ENCODE results near the gene CNTF. TPM values are rescaled to one million over a fixed set of nuclear protein-coding genes. Genes with fewer than 3 reads are reported as not detected.

The CNTF gene
- total RNA-seq, 2 experiments from 2014 or later = 2.3 to 2.4 TPM

DNA sequence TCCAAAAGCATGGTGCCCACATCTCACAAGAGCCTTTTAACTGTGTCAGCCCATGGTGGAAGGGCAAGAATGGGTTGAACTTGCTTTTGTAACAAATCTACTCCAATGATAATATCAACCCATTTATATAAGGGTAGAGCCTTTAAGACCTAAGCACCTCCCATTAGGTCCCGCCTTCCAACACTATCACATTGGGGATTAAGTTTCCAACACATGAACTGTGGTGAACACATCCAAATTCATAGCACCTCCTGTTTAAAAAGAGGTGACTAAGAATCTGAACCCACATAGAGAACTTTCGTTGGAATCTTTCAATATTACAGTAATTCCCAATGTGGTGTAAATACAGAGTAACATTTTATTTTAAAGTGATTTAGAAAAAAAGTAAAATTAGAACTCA, 9.2 kb upstream of the CNTF start:
- H3K36me3 Mint-ChIP-seq (ENCODE audit: low read depth) = peaks cover 80% of the 10 kb centered on the region
- no peak for DNase-seq
- H3K27me3 Mint-ChIP-seq = no peaks in the 10 kb centered on the region
- POLR2A ChIA-PET = no interaction called here
- H3K27ac Mint-ChIP-seq = no peak overlapping the region
- no peaks in the 10 kb centered on the region for H3K9me3 Mint-ChIP-seq
- CTCF ChIA-PET = no interaction called here
- H3K4me1 Mint-ChIP-seq = peaks cover 20% of the 10 kb centered on the region
- no peak overlapping the region for H3K4me3 Mint-ChIP-seq

DNA sequence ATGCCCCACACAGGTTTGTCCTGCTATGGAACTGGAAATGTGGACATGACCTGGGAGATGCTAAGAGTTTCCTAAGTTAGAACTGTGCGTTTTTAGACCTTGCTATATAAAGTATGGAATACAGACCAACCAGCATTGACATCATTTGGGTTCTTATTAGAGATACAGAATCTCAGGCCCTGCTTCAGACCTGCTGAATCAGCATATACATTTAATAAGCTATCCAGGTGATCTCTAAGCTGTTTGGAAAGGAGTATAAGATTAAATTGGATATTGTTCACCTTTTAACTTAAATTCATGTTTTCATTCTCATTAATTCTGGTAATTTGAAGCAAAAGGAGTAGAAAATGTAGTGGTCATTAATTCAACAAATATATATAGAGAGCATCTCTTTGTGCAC, 6.9 kb upstream of the CNTF start:
- DNase-seq = no peak
- Mint-ChIP-seq H3K27me3 (no peaks in the 10 kb centered on the region), H3K36me3 (ENCODE audit: low read depth) (peaks cover 85% of the 10 kb centered on the region), H3K4me3 (no peak overlapping the region), H3K4me1 (peaks cover 18% of the 10 kb centered on the region), H3K9me3 (no peaks in the 10 kb centered on the region), H3K27ac (no peak overlapping the region)
- ChIA-PET POLR2A (no interaction called here), CTCF (no interaction called here)

DNA sequence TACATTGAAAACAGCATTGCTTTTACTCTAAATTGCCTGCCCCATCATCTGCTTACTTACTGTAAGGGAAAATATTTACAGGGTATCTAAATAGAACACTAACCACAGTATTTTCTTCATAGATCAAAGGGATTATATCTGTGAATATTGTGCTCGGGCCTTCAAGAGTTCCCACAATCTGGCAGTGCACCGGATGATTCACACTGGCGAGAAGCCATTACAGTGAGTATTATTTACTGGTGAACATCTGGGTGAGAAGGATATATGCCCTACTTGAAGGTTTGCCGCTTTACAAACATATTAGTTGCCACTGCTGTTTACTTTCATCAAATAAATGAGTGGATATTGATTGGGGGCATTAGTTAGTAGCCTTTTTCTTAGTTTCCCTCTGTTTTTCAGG, 5.9 kb upstream of the CNTF start:
- Mint-ChIP-seq H3K4me3 (no peak overlapping the region), H3K27ac (no peak overlapping the region), H3K27me3 (no peaks in the 10 kb centered on the region), H3K9me3 (no peaks in the 10 kb centered on the region), H3K36me3 (ENCODE audit: low read depth) (peaks cover 78% of the 10 kb centered on the region), H3K4me1 (peaks cover 16% of the 10 kb centered on the region)
- ChIA-PET POLR2A (no interaction called here), CTCF (no interaction called here)
- DNase-seq = no peak

DNA sequence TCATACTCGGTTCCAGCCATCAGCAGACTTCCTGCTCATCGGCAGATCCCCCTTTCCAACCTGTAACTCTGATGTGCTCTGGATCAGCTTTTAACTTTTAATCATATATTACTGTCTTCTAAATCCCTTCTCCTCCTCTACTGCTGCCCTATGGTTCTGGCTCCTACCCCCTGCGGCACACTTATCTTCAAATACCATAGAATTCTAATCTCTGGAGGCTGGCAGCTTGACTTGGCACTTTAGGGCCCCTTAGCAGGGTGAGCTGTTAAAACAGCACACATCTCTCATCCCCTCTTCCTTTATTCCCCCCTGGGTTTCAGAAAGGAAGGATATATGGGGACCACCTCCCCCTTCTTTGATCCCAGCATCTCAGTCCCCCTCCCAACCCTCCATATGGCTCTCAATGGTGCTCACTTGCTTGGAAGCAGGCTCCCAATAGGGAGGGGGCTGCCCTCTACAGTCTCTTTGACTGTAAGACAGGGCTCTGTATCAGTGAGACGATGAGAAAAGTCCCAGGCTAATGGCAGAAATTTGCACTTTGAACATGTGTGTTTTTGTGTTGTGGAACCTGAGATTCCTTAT, 4.4 kb upstream of the CNTF start:
- POLR2A ChIA-PET = interaction anchor here (1.0 kb wide), 1 partner anchor 41 kb away, joined by 3 read pairs; no protein-coding TSS in a partner anchor
- Mint-ChIP-seq H3K9me3 (no peaks in the 10 kb centered on the region), H3K36me3 (ENCODE audit: low read depth) (peaks cover 80% of the 10 kb centered on the region), H3K27ac (no peak overlapping the region), H3K4me1 (peaks cover 9% of the 10 kb centered on the region), H3K27me3 (no peaks in the 10 kb centered on the region), H3K4me3 (no peak overlapping the region)
- CTCF ChIA-PET = interaction anchor here (1.1 to 1.5 kb wide), 3 partner anchors 8 to 50 kb away, joined by 3 to 6 read pairs (median 5); no protein-coding TSS in a partner anchor
- no peak for DNase-seq

DNA sequence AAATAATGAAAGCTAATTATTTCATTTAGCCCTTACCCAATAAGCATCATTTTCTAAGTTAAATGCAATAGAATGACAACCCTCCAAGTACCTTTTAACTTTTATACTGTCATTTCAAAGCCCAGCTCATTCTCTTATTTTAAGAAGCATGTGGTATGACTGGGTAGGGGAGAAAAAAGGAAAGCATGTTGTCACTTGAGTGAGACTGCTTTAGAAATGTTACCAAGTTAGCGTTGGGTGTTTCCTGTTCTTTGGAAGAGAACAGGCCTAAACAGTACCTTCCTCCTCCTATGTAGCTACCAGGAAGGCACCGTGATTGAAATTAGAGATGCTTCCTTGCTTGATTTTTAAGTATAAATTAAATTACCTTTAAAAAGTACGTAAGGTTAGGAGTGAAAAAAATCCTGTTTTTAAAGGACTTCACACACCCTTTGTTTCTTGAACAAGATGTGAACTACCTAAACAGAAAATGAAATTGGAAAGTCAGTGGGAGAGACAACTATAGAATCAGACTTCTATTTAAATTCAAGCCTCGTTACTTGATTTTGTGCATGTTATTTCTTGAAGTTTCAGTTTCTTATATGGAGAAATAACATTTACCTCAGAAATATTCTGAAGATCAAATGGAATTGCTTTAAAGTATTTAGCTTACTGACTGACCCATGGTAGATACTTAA, 741 bp upstream of the CNTF start:
- peaks cover 72% of the 10 kb centered on the region for H3K36me3 Mint-ChIP-seq (ENCODE audit: low read depth)
- ChIA-PET POLR2A (interaction anchor here (0.6 to 1.3 kb wide), 2 partner anchors 11 to 44 kb away, joined by 3 read pairs; no protein-coding TSS in a partner anchor), CTCF (interaction anchor here (1.2 kb wide), 1 partner anchor 8 kb away, joined by 7 read pairs; no protein-coding TSS in a partner anchor)
- H3K27ac Mint-ChIP-seq = no peak overlapping the region
- H3K4me1 Mint-ChIP-seq = peaks cover 8% of the 10 kb centered on the region
- H3K4me3 Mint-ChIP-seq = no peak overlapping the region
- no peak for DNase-seq
- no peaks in the 10 kb centered on the region for H3K9me3 Mint-ChIP-seq
- H3K27me3 Mint-ChIP-seq = no peaks in the 10 kb centered on the region

DNA sequence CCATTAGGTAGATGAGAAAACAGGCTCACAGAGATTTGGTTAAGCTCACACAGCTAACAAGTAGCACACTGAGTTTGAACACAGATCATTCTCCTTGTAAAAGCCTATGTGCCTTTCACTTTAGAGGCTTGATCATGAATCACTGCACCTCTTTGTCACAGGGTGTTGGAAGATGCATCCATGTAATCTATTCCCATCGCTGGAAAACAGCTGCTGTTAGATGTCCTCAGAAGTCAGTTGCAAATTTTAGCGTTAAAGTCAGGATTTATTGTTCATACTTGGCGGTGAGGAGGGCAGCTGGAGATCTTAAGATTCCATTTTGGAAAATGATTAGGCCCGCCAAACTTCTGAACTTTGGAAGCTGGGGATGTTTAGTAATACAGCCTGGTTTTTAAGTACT, 2.6 kb downstream of the CNTF start:
- DNase-seq = no peak
- CTCF ChIA-PET = no interaction called here
- POLR2A ChIA-PET = no interaction called here
- no peak overlapping the region for H3K4me3 Mint-ChIP-seq
- H3K4me1 Mint-ChIP-seq = peaks cover 10% of the 10 kb centered on the region
- H3K27me3 Mint-ChIP-seq = no peaks in the 10 kb centered on the region
- H3K36me3 Mint-ChIP-seq (ENCODE audit: low read depth) = peaks cover 48% of the 10 kb centered on the region
- no peaks in the 10 kb centered on the region for H3K9me3 Mint-ChIP-seq
- H3K27ac Mint-ChIP-seq = no peak overlapping the region

DNA sequence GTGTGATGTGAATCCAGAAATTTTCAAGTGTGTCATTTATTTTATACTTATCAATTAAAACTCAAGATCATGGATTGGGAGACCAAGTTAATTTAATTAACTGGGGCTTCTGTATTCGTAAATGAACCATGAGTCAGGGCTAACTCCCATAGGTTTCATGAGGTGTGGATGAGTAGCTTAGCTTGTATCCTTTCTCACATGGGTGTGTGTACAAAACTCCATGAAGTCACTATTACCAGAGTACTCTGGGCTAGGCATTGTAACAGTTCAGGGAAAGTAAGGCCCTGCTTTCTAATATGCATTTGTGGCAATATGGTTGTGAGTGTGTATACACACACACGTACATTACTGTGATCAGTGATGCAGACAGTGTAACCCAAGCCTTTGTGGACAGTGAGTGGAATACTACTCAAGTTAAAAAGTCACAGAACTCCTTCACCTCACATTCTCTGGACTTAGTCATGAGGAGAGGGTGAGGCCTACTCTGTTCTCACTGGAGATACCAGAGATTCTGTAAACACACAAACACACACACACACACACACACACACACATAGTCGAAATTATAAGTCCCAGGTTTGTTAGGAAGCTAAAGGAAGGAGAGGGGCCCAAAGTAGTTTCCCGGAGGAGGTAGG, 3.5 kb downstream of the CNTF start:
- H3K36me3 Mint-ChIP-seq (ENCODE audit: low read depth) = peaks cover 44% of the 10 kb centered on the region
- ChIA-PET CTCF (interaction anchor here (1.0 to 1.1 kb wide), 2 partner anchors 8 to 49 kb away, joined by 3 read pairs; no protein-coding TSS in a partner anchor), POLR2A (no interaction called here)
- no peak overlapping the region for H3K27ac Mint-ChIP-seq
- H3K4me1 Mint-ChIP-seq = peaks cover 9% of the 10 kb centered on the region
- no peaks in the 10 kb centered on the region for H3K9me3 Mint-ChIP-seq
- DNase-seq = no peak
- H3K4me3 Mint-ChIP-seq = no peak overlapping the region
- no peaks in the 10 kb centered on the region for H3K27me3 Mint-ChIP-seq

DNA sequence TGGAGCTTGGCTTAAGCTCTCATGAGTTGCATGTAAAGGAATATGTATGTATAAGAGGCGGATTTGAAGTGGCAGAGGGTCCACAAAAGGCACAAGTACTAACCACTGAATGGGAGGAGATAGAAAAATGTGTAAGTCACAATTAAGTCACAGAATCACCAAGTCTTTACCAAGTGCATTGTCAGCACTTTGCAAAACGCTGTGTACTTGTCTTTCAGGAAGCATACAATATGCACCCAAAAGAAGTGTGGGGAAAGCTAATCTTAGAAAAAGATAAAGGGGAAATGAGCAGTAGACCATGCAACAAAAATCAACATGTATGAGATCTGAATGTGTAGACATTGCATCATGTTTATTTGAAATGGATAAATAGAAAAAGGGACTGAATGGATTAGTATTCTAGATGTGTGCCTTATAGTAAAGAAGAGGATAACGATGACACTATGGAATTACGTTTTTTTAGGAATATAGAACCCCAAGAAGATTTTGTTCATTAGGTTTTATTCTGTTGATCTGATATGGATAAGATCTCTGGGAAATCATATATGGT, 4.5 kb downstream of the CNTF start:
- Mint-ChIP-seq H3K27me3 (no peaks in the 10 kb centered on the region), H3K4me1 (peaks cover 5% of the 10 kb centered on the region), H3K4me3 (no peak overlapping the region), H3K36me3 (ENCODE audit: low read depth) (peaks cover 38% of the 10 kb centered on the region), H3K9me3 (no peaks in the 10 kb centered on the region), H3K27ac (no peak overlapping the region)
- POLR2A ChIA-PET = interaction anchor here (1.2 kb wide), 1 partner anchor 50 kb away, joined by 4 read pairs; no protein-coding TSS in a partner anchor
- CTCF ChIA-PET = interaction anchor here (1.1 to 3.5 kb wide), 2 partner anchors 9 to 59 kb away, joined by 3 to 39 read pairs; no protein-coding TSS in a partner anchor
- DNase-seq = no peak

DNA sequence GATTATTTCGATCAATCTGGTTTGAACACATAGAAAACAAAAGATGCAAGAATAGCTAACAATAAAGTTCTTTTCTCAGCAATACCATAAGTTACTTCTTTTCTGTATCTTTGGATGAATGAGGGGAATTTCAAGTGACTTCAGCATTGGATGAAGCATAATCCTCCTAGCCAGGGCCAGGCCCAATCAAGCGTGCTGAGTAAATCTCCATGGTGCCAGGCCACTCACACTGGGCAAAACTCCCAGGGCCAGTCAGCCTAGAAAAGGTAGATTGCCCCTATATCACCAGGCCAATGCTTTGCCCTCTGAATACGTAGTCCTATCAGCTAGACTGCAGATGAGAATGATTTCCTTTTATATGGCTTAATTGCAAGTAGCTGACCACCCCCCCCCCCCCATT, 6.0 kb downstream of the CNTF start:
- Mint-ChIP-seq H3K36me3 (ENCODE audit: low read depth) (peaks cover 24% of the 10 kb centered on the region), H3K9me3 (no peaks in the 10 kb centered on the region), H3K27me3 (no peaks in the 10 kb centered on the region), H3K4me3 (no peak overlapping the region), H3K4me1 (peaks cover 5% of the 10 kb centered on the region), H3K27ac (no peak overlapping the region)
- ChIA-PET CTCF (interaction anchor here (0.7 to 3.5 kb wide), 9 partner anchors 8 to 919 kb away, joined by 3 to 39 read pairs (median 6); partner anchors contain the start of gene LPXN), POLR2A (interaction anchor here (0.6 to 1.8 kb wide), 3 partner anchors 52 to 54 kb away, joined by 3 to 4 read pairs (median 3); partner anchors contain the start of gene LPXN)
- DNase-seq = no peak

DNA sequence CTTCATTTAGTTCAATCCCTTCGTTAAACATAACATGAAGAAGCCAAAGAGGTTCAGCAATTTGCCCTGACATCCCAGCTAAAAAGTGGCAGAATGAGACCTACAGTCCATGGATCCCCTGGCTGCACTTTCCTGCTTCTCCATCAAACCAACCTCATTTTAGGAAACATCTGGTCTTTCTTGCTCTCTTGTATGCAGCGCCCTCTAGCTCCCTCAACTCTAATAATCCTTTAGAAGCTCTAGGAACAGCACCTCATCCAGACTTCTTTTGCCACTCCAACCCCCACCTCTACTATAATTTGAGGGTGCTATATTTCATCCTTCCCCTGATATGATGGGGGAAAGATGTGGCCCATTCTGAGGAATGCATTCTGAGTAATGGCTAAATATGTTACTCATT, 7.4 kb downstream of the CNTF start:
- no peak for DNase-seq

DNA sequence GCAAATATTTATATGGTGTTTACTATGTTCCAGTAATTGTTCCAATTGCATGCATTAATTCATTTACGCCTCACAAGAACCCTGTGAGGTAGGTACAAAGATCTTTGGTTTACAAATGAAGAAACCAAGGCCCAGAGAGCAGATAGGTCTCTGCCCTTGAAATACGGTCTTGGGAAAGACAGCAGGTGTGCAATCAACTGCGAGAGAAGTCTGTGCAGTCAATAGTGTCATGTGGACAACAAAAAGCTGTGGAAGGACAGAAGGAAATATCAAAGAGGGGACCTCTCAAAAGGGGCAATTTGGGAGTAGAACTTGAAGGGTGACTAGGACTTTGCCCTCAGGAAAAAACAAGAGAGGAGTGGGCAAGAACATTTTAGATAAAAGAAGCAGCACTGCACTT, 8.9 kb downstream of the CNTF start:
- H3K4me1 Mint-ChIP-seq = peaks cover 5% of the 10 kb centered on the region
- CTCF ChIA-PET = no interaction called here
- POLR2A ChIA-PET = interaction anchor here (1.6 kb wide), 1 partner anchor 19 kb away, joined by 3 read pairs; no protein-coding TSS in a partner anchor
- no peaks in the 10 kb centered on the region for H3K27me3 Mint-ChIP-seq
- no peak for DNase-seq
- no peaks in the 10 kb centered on the region for H3K9me3 Mint-ChIP-seq
- no peak overlapping the region for H3K4me3 Mint-ChIP-seq
- H3K27ac Mint-ChIP-seq = no peak overlapping the region
- H3K36me3 Mint-ChIP-seq (ENCODE audit: low read depth) = peaks cover 8% of the 10 kb centered on the region

More for the DNA sequence above, 7.4 kb downstream of the CNTF start:
- Mint-ChIP-seq H3K27me3 (no peaks in the 10 kb centered on the region), H3K4me3 (no peak overlapping the region), H3K9me3 (no peaks in the 10 kb centered on the region), H3K27ac (no peak overlapping the region), H3K36me3 (ENCODE audit: low read depth) (peaks cover 13% of the 10 kb centered on the region), H3K4me1 (peaks cover 5% of the 10 kb centered on the region)
- POLR2A ChIA-PET = interaction anchor here (1.1 kb wide), 1 partner anchor 61 kb away, joined by 4 read pairs; no protein-coding TSS in a partner anchor
- CTCF ChIA-PET = interaction anchor here (0.8 to 3.5 kb wide), 17 partner anchors 8 to 506 kb away, joined by 3 to 39 read pairs (median 5); partner anchors contain the start of gene LPXN

DNA sequence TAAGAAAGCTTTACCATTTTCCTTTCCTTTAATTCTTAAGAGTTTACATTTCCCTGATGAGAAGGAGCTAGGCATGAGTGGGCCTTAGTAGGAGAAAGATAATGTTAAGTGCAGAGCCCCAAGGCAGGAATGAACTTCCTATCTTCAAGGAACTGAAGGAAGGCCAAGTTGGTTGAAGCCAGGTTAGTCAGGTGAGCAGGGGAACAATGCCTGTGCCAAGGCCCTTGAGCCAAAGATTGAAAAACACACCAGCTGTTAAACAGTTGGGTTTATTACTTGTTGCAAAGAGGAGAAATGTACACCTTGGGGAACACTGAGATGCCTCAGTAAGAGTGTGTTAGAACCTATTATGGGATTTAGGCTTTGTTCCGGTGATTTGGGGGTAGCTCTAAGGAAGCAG, 10.0 kb downstream of the CNTF start:
- H3K27me3 Mint-ChIP-seq = no peaks in the 10 kb centered on the region
- DNase-seq = no peak
- no peaks in the 10 kb centered on the region for H3K9me3 Mint-ChIP-seq
- ChIA-PET POLR2A (interaction anchor here (0.6 to 1.6 kb wide), 2 partner anchors 11 to 20 kb away, joined by 3 read pairs; no protein-coding TSS in a partner anchor), CTCF (interaction anchor here (1.1 to 1.6 kb wide), 2 partner anchors 20 to 64 kb away, joined by 3 to 4 read pairs; no protein-coding TSS in a partner anchor)
- peaks cover 3% of the 10 kb centered on the region for H3K36me3 Mint-ChIP-seq (ENCODE audit: low read depth)
- no peak overlapping the region for H3K27ac Mint-ChIP-seq
- H3K4me3 Mint-ChIP-seq = no peak overlapping the region
- H3K4me1 Mint-ChIP-seq = no peaks in the 10 kb centered on the region

DNA sequence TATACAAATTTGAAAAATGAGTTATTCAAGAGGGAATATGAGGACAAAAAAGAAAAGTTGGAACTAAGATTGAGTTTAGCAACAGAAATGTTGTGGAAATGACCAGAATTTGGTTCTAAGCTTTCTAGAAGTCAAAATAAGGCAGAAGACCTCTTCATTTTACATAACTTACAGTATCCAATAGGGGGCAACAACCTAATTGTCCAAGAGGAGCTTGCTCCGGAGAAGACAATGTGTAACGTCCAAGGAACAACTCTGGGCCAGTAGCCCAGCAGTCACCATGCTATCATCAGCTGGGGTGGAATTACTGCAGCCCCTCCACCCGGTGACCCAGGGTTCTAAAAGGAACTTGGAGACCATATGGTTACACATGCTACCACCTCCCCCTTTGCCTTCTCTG, 14.1 kb downstream of the CNTF start:
- no peak for DNase-seq
- ChIA-PET POLR2A (no interaction called here), CTCF (interaction anchor here (1.4 kb wide), 1 partner anchor 152 kb away, joined by 3 read pairs; no protein-coding TSS in a partner anchor)
- no peaks in the 10 kb centered on the region for H3K36me3 Mint-ChIP-seq (ENCODE audit: low read depth)
- no peaks in the 10 kb centered on the region for H3K27me3 Mint-ChIP-seq
- no peak overlapping the region for H3K27ac Mint-ChIP-seq
- no peak overlapping the region for H3K4me3 Mint-ChIP-seq
- no peaks in the 10 kb centered on the region for H3K9me3 Mint-ChIP-seq
- peaks cover 9% of the 10 kb centered on the region for H3K4me1 Mint-ChIP-seq
